ENCODE results near the gene PCK1. TPM values are rescaled to one million over a fixed set of nuclear protein-coding genes. Genes with fewer than 3 reads are reported as not detected.

Gene PCK1
- polyA plus RNA-seq, 3 donors: not detected

DNA sequence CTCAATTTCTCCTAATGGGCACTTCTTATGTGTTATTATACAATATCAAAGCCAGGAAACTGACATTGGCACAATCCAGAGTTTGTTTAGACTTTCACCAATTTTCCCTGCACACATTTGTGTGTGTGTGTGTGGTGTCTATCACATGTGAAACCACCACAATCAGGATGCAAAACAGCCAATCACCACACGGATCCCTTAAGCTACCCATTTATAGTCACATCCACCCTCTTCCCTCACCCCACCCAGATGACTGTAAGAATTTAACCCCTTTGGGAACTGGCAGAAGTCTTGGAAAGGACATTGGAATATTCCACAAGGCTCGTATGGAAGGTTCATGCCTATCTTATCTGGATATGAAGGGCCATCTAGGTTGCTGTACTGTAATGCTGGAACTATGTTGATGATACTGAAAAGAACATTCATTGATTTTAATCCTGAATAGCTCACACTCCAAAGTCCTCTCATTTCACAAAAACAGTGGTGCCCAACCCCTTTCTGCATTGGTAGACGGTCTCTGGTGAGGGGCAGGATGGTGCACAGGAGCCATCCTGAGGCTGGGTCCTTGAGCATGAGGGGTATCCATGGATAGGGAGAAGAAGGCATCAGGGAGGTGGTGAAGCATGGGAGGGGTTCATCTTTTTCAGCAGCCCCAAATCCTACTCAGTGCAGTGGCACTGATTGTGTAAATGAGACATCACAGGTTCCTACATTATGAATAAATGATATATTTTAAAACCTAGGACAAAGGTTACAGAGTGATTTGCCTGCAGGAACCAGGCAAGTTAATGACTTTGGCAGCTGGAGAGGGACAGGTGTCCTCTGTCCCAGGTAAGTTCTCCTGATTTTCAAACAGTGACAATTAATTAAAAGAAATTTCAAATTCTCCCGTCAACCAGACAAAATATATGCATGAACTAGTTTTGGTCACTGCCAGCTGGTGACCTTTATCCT lies 23.9 kb upstream of the PCK1 start:
- no peak overlapping the region for H3K9ac ChIP-seq (ENCODE audit: insufficient read depth, low read length, poor library complexity, severe bottlenecking)
- H3K4me2 ChIP-seq (replicated peaks; ENCODE audit: extremely low read depth, low read length, poor library complexity, severe bottlenecking): no peak overlapping the region
- Mint-ChIP-seq H3K9me3 (peaks cover 0 to 14% (median 3%) of the 10 kb centered on the region in 7 donors), H3K4me3 (no peak overlapping the region), H3K27ac (no peak overlapping the region), H3K27me3 (ENCODE audit: low read depth in 3 of 3) (peaks cover 10 to 24% (median 11%) of the 10 kb centered on the region in 3 donors), H3K36me3 (no peaks in the 10 kb centered on the region), H3K4me1 (no peaks in the 10 kb centered on the region)
- H3K4me1 ChIP-seq (ENCODE audit: control insufficient read depth in 1 of 2, insufficient read depth in 2 of 2, low read length in 2 of 2): no peaks in the 10 kb centered on the region
- peaks cover 2% of the 10 kb centered on the region in 2 donors for H3K27me3 ChIP-seq (ENCODE audit: control insufficient read depth in 2 of 2, insufficient read depth in 2 of 2, low read length in 2 of 2)
- H2AFZ ChIP-seq (ENCODE audit: insufficient read depth, low read depth, low read length, poor library complexity, severe bottlenecking): no peak overlapping the region
- intact Hi-C loops (cut with micrococcal nuclease): no loop called here
- no peaks in the 10 kb centered on the region for H3K36me3 ChIP-seq (replicated peaks in 1 of 2; ENCODE audit: control insufficient read depth in 1 of 2, insufficient read depth in 2 of 2, low read length in 2 of 2)
- 100% methylated on average over 1 of the region's 4 CpGs for WGBS (ENCODE audit: insufficient coverage)
- H3K9me3 ChIP-seq (replicated peaks in 1 of 2; ENCODE audit: control insufficient read depth in 1 of 2, insufficient read depth in 1 of 2, low read length in 2 of 2): peaks cover 0 to 3% of the 10 kb centered on the region in 2 donors
- no peak overlapping the region for H3K4me3 ChIP-seq (replicated peaks in 1 of 3; ENCODE audit: low read depth in 2 of 3, low read length in 3 of 3)
- H3K79me2 ChIP-seq (ENCODE audit: insufficient read depth, low read length): no peaks in the 10 kb centered on the region
- no peaks in the 10 kb centered on the region for H4K20me1 ChIP-seq (ENCODE audit: insufficient read depth, low read length)
- TF ChIP-seq, protein P1, sequence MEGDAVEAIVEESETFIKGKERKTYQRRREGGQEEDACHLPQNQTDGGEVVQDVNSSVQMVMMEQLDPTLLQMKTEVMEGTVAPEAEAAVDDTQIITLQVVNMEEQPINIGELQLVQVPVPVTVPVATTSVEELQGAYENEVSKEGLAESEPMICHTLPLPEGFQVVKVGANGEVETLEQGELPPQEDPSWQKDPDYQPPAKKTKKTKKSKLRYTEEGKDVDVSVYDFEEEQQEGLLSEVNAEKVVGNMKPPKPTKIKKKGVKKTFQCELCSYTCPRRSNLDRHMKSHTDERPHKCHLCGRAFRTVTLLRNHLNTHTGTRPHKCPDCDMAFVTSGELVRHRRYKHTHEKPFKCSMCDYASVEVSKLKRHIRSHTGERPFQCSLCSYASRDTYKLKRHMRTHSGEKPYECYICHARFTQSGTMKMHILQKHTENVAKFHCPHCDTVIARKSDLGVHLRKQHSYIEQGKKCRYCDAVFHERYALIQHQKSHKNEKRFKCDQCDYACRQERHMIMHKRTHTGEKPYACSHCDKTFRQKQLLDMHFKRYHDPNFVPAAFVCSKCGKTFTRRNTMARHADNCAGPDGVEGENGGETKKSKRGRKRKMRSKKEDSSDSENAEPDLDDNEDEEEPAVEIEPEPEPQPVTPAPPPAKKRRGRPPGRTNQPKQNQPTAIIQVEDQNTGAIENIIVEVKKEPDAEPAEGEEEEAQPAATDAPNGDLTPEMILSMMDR (IDR thresholded peaks at IDR 0.05): no peak
- no peak overlapping the region for H3K27ac ChIP-seq (ENCODE audit: low read depth in 1 of 2, low read length in 2 of 2)
- no peak for DNase-seq

DNA sequence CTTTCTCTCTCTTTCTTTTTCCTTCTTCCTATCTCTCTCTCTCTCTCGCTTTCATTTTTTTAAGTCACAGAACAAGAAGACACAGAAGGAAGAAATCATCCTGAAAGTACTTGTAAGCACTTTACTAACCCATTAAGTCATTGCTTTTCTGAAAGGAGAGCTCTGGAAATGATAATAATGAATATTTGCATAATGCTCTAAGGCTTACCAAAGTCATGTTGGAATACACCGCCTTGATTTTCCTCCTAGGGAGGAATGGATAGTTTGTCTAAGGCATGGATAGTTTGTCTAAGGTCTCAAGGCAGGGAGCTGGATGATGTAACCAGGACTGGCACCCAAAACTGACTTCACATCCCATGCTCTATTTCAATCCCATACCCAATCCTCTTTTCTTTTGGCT lies 23.1 kb upstream of the PCK1 start:
- no peaks in the 10 kb centered on the region for H3K79me2 ChIP-seq (ENCODE audit: insufficient read depth, low read length)
- H3K36me3 ChIP-seq (replicated peaks in 1 of 2; ENCODE audit: control insufficient read depth in 1 of 2, insufficient read depth in 2 of 2, low read length in 2 of 2): no peaks in the 10 kb centered on the region
- H3K4me2 ChIP-seq (replicated peaks; ENCODE audit: extremely low read depth, low read length, poor library complexity, severe bottlenecking): no peak overlapping the region
- no peaks in the 10 kb centered on the region for H3K36me3 Mint-ChIP-seq
- H3K4me1 ChIP-seq (ENCODE audit: control insufficient read depth in 1 of 2, insufficient read depth in 2 of 2, low read length in 2 of 2): no peaks in the 10 kb centered on the region
- H4K20me1 ChIP-seq (ENCODE audit: insufficient read depth, low read length): no peaks in the 10 kb centered on the region
- peak overlapping the region in 1 of 2 donors; percentile 24 for H3K4me3 Mint-ChIP-seq
- intact Hi-C loops (cut with micrococcal nuclease): no loop called here
- peaks cover 6 to 24% (median 11%) of the 10 kb centered on the region in 3 donors for H3K27me3 Mint-ChIP-seq (ENCODE audit: low read depth in 3 of 3)
- H3K9ac ChIP-seq (ENCODE audit: insufficient read depth, low read length, poor library complexity, severe bottlenecking): no peak overlapping the region
- H3K9me3 Mint-ChIP-seq: peaks cover 0 to 14% (median 3%) of the 10 kb centered on the region in 7 donors
- H2AFZ ChIP-seq (ENCODE audit: insufficient read depth, low read depth, low read length, poor library complexity, severe bottlenecking): no peak overlapping the region
- H3K9me3 ChIP-seq (replicated peaks in 1 of 2; ENCODE audit: control insufficient read depth in 1 of 2, insufficient read depth in 1 of 2, low read length in 2 of 2): peaks cover 0 to 3% of the 10 kb centered on the region in 2 donors
- H3K27ac Mint-ChIP-seq: no peak overlapping the region
- no peak overlapping the region for H3K27ac ChIP-seq (ENCODE audit: low read depth in 1 of 2, low read length in 2 of 2)
- no peak for DNase-seq
- TF ChIP-seq, protein P1 (IDR thresholded peaks at IDR 0.05): no peak
- WGBS (ENCODE audit: insufficient coverage): no CpG with 5 or more reads among the region's 2 CpGs
- H3K27me3 ChIP-seq (ENCODE audit: control insufficient read depth in 2 of 2, insufficient read depth in 2 of 2, low read length in 2 of 2): peaks cover 0 to 2% of the 10 kb centered on the region in 2 donors
- no peaks in the 10 kb centered on the region for H3K4me1 Mint-ChIP-seq
- no peak overlapping the region for H3K4me3 ChIP-seq (replicated peaks in 1 of 3; ENCODE audit: low read depth in 2 of 3, low read length in 3 of 3)

All from CD14-positive monocyte (primary cell).